Liver (tissue), 3 donors: ENCODE results near the gene SNAPC5.
"Not testable (repeated sequence)": the region's sequence is repeated elsewhere in the genome, so short reads cannot be mapped to it uniquely, and the experiment has no call there.

Source experiments
- ATF3 ChIP-seq: IDR thresholded peaks from 2 replicates; pipeline ENCODE4 v1.6.1; 2016; ENCODE audit warnings: antibody characterized with exemption
- CTCF ChIP-seq: fragments of 150-350 bp; IDR thresholded peaks from 2 replicates; pipeline ENCODE4 v1.5.1; 2017; ENCODE audit warnings: improper control_type of control experiment, low read depth, low read length; ENCODE audit not compliant: missing input control
- FOXA1 ChIP-seq: IDR thresholded peaks from 2 replicates; pipeline ENCODE4 v1.6.1; 2016; ENCODE audit warnings: antibody characterized with exemption
- MAX ChIP-seq: IDR thresholded peaks from 2 replicates; pipeline ENCODE4 v1.6.1; 2016; ENCODE audit warnings: antibody characterized with exemption
- RAD21 ChIP-seq, 2 donors: IDR thresholded peaks; 2 replicates each; pipeline ENCODE4 v1.6.1; 2016; ENCODE audit warnings: antibody characterized with exemption in 2 of 2, mild to moderate bottlenecking in 2 of 2
- REST ChIP-seq: IDR thresholded peaks from 2 replicates; pipeline ENCODE4 v1.6.1; 2016; ENCODE audit warnings: antibody characterized with exemption, mild to moderate bottlenecking
- SP1 ChIP-seq: IDR thresholded peaks from 2 replicates; pipeline ENCODE4 v1.6.1; 2018; ENCODE audit warnings: antibody characterized with exemption, mild to moderate bottlenecking
- TAF1 ChIP-seq: conservative IDR thresholded peaks from 2 replicates; pipeline ENCODE4 v1.6.1; 2016; ENCODE audit warnings: antibody characterized with exemption, mild to moderate bottlenecking
- ZBTB33 ChIP-seq: IDR thresholded peaks from 2 replicates; pipeline ENCODE4 v1.6.1; 2016; ENCODE audit warnings: antibody characterized with exemption
- donor health status: healthy.
- donor health status: healthy.

GRCh38 chr15:66461294-66461693, 36.3 kb downstream of the SNAPC5 start:
- not testable (repeated sequence) for TF ChIP-seq FOXA1; CTCF; MAX; ATF3; TAF1; REST; RAD21 (IDR thresholded peaks at IDR 0.05); SP1; ZBTB33
